ENCODE results near the gene CEMIP.

CEMIP gene

DNA sequence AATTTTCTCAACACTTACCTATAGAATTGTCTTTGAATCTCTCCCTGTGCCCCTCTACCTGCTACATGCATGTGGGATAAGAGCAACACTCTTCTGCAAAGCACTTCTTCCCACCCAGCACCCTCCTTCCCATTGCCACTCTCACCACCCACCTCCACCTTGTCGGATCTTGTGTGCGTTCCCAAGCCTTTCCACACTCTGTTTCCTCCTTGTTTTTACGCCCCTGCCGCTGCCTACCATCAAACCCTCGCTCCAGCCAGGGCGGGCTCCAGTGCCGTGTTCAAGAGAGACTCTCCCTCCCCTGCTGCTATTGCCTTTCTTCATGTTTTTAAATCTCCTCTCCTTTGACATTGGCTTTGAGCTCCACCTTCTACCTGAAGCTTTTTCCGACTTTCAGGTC is 43.8 kb upstream of the CEMIP start:
- H3K27me3 ChIP-seq = no peaks in the 10 kb centered on the region
- DNase-seq = no peak
- no peaks in the 10 kb centered on the region for H3K36me3 ChIP-seq
- H3K9me3 ChIP-seq = no peaks in the 10 kb centered on the region
- no peaks in the 10 kb centered on the region for H3K4me1 ChIP-seq
- H3K4me3 ChIP-seq (ENCODE audit: low read depth, low read length) = no peak overlapping the region
- TF ChIP-seq, protein P1, sequence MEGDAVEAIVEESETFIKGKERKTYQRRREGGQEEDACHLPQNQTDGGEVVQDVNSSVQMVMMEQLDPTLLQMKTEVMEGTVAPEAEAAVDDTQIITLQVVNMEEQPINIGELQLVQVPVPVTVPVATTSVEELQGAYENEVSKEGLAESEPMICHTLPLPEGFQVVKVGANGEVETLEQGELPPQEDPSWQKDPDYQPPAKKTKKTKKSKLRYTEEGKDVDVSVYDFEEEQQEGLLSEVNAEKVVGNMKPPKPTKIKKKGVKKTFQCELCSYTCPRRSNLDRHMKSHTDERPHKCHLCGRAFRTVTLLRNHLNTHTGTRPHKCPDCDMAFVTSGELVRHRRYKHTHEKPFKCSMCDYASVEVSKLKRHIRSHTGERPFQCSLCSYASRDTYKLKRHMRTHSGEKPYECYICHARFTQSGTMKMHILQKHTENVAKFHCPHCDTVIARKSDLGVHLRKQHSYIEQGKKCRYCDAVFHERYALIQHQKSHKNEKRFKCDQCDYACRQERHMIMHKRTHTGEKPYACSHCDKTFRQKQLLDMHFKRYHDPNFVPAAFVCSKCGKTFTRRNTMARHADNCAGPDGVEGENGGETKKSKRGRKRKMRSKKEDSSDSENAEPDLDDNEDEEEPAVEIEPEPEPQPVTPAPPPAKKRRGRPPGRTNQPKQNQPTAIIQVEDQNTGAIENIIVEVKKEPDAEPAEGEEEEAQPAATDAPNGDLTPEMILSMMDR (IDR thresholded peaks at IDR 0.05; ENCODE audit: low read depth, low read length) = no peak

DNA sequence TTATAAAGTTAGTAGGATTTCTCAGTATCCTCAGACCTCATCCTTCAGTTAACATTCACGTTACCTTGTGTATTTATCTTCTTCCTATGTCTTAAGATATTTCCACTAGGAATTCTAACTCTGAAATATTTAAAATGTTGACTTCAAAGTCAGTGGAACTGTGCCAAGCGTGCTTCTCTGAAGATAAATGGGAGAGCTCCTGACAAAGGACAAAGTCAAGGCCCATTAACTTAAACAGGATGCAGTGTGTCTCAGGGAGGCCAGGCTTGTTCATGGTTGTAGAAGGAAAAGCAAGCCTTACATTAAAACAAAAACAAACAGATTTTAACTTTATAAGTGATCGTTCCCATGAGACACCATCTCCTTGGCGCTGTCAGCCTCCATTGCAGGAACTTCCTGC is 42.6 kb upstream of the CEMIP start:
- no peaks in the 10 kb centered on the region for H3K36me3 ChIP-seq
- no peak for DNase-seq
- H3K4me3 ChIP-seq (ENCODE audit: low read depth, low read length) = no peak overlapping the region
- TF ChIP-seq, protein P1 (IDR thresholded peaks at IDR 0.05; ENCODE audit: low read depth, low read length) = no peak
- no peaks in the 10 kb centered on the region for H3K4me1 ChIP-seq
- no peaks in the 10 kb centered on the region for H3K27me3 ChIP-seq
- H3K9me3 ChIP-seq = no peaks in the 10 kb centered on the region

DNA sequence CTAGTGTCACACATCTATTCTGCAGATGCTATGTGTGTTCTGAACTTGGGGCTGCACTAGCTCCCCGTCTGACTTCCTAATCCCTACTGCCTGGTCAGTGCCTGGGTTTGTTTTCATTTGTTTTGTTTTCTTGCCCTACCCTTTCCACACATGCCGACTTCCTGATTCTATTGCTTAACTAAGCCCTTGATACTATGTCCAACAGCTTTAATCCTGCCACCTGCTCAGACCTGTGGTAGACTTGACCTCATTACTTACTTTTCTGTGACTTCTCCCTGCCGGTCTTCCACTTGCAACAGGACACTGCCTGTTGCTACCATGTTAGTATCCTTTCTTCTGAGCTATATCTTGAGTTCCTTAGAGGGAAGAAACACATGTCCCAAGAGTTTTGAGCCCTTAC is 39.3 kb upstream of the CEMIP start:
- H3K9me3 ChIP-seq = no peaks in the 10 kb centered on the region
- no peaks in the 10 kb centered on the region for H3K36me3 ChIP-seq
- DNase-seq = no peak
- no peak overlapping the region for H3K4me3 ChIP-seq (ENCODE audit: low read depth, low read length)
- TF ChIP-seq, protein P1 (IDR thresholded peaks at IDR 0.05; ENCODE audit: low read depth, low read length) = no peak
- H3K4me1 ChIP-seq = no peaks in the 10 kb centered on the region
- H3K27me3 ChIP-seq = no peaks in the 10 kb centered on the region

DNA sequence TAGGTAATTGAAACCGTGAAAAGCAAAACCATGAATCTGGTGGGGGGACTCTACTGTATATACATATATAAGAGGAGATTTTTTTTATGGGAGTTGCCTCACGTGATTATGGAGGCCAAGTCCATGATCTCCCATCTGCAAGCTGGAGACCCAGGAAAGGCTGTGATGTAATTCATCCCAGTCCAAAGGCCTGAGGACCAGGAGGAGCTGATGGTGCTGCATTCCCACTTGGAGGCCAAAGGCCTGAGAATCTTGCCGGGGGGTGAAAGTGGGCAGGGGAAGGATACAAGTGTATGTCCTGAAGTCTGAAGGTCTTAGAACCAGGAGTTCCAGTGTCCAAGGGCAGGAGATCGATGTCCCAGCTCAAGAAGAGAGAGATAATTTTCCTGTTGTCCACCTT is 37.1 kb upstream of the CEMIP start:
- H3K4me1 ChIP-seq = no peaks in the 10 kb centered on the region
- H3K9me3 ChIP-seq = no peaks in the 10 kb centered on the region
- TF ChIP-seq, protein P1 (IDR thresholded peaks at IDR 0.05; ENCODE audit: low read depth, low read length) = no peak

DNA sequence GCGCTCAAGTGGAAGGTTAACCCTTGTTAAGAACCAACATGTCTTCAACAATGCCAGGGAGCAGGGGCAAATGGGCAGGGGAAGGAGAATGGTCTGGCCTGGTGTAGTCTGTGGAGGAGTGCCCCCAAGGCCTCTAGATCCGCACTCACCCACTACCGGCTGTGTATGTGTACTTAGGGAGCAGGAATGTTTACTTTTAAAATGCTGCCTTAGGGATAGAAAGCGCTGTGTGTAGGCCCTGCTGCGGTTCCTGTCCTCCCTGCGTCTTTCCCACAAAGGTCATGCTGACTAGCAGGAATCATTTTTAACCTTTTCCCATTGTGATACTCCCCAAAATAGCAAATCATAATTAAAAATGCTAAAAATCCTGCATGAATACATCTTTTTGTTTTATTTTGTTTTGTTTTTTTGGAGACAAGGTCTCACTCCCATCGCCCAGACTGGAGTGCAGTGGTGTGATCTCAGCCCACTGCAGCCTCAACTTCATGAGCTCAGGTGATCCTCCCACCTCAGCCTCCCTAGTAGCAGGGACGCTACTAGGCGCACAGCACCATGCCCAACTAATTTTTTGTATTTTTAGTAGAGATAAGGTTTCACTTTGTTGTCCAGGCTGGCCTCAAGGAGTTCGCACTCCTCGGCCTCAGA is 35.9 kb upstream of the CEMIP start:
- no peaks in the 10 kb centered on the region for H3K4me1 ChIP-seq
- H3K9me3 ChIP-seq = no peaks in the 10 kb centered on the region
- no peak overlapping the region for H3K4me3 ChIP-seq (ENCODE audit: low read depth, low read length)
- H3K27me3 ChIP-seq = no peaks in the 10 kb centered on the region
- TF ChIP-seq, protein P1 (IDR thresholded peaks at IDR 0.05; ENCODE audit: low read depth, low read length) = no peak
- no peak for DNase-seq
- H3K36me3 ChIP-seq = no peaks in the 10 kb centered on the region

More for the DNA sequence above, 37.1 kb upstream of the CEMIP start:
- Histone ChIP-seq H3K36me3 (no peaks in the 10 kb centered on the region), H3K4me3 (ENCODE audit: low read depth, low read length) (no peak overlapping the region), H3K27me3 (no peaks in the 10 kb centered on the region)
- no peak for DNase-seq

DNA sequence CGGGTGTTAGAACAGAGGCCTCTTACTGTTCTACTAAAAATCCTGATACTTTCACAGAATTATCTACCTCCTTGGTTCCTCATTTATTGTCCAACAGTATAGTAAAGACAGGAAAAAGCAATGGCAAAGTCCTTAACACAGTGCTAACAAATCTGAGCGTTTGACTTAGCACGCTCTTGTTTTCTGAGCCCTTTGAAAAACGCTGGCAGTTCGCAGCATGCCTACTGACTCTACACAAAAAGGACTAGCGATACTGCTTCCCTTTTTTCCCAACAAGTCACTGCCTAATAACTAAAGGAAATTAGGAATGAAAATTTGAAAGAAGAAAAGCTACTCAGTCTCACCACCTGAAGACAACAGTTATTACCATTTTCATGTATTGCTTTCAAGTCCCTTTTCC is 34.8 kb upstream of the CEMIP start:
- no peak for DNase-seq
- Histone ChIP-seq H3K4me1 (no peaks in the 10 kb centered on the region), H3K36me3 (no peaks in the 10 kb centered on the region), H3K27me3 (no peaks in the 10 kb centered on the region), H3K9me3 (no peaks in the 10 kb centered on the region), H3K4me3 (ENCODE audit: low read depth, low read length) (no peak overlapping the region)
- TF ChIP-seq, protein P1 (IDR thresholded peaks at IDR 0.05; ENCODE audit: low read depth, low read length) = no peak
